HepG2 (cell line): ENCODE measurements around the gene GABRR3. TPM values are rescaled to one million over a fixed set of nuclear protein-coding genes. Genes with fewer than 3 reads are reported as not detected.

Experiments
- BCL3 ChIP-seq: sonication (generic); formaldehyde crosslinking; IDR thresholded peaks from 2 replicates; pipeline ENCODE4 v1.5.1; 2020; ENCODE audit warnings: mild to moderate bottlenecking, missing genetic modification reagents, moderate library complexity
- BRCA1 ChIP-seq: sonication (generic); formaldehyde crosslinking; IDR thresholded peaks from 2 replicates; pipeline ENCODE4 v1.4.0; 2020; ENCODE audit warnings: missing genetic modification reagents
- E2F5 ChIP-seq: sonication (generic); formaldehyde crosslinking; conservative IDR thresholded peaks from 2 replicates; pipeline ENCODE4 v1.4.0; 2020; ENCODE audit warnings: missing genetic modification reagents
- ELK4 ChIP-seq: sonication (generic); formaldehyde crosslinking; IDR thresholded peaks from 2 replicates; pipeline ENCODE4 v1.9.0; 2021; ENCODE audit warnings: missing genetic modification reagents, borderline replicate concordance
- FOXC1 ChIP-seq: sonication (generic); formaldehyde crosslinking; IDR thresholded peaks from 2 replicates; pipeline ENCODE4 v1.8.0; 2022; ENCODE audit warnings: mild to moderate bottlenecking, missing genetic modification reagents, borderline replicate concordance
- GABPB1 ChIP-seq: IDR thresholded peaks from 2 replicates; pipeline ENCODE4 v1.6.1; 2016; ENCODE audit warnings: mild to moderate bottlenecking, missing genetic modification reagents, moderate library complexity, missing compliant biosample characterization
- GATA4 ChIP-seq: sonication (generic); IDR thresholded peaks from 2 replicates; pipeline ENCODE4 v1.6.1; 2016; ENCODE audit warnings: antibody characterized with exemption, low read depth, borderline replicate concordance
- IKZF1 ChIP-seq: fragments of 450-650 bp; IDR thresholded peaks from 2 replicates; pipeline ENCODE4 v1.7.1; 2016
- IRF2 ChIP-seq: IDR thresholded peaks from 2 replicates; pipeline ENCODE4 v1.6.1; 2018; ENCODE audit warnings: missing genetic modification reagents, missing compliant biosample characterization
- MXD3 ChIP-seq: IDR thresholded peaks from 2 replicates; pipeline ENCODE4 v1.6.1; 2016; ENCODE audit warnings: mild to moderate bottlenecking, missing biosample characterization, missing genetic modification reagents
- NR2C2 ChIP-seq: sonication (generic); formaldehyde crosslinking; IDR thresholded peaks from 2 replicates; pipeline ENCODE4 v1.4.0; 2020; ENCODE audit warnings: missing genetic modification reagents, mild to moderate bottlenecking, moderate library complexity, borderline replicate concordance
- PITX1 ChIP-seq: sonication (generic); formaldehyde crosslinking; IDR thresholded peaks from 2 replicates; pipeline ENCODE4 v1.5.1; 2020; ENCODE audit warnings: mild to moderate bottlenecking, missing genetic modification reagents
- RFXANK ChIP-seq: IDR thresholded peaks from 2 replicates; pipeline ENCODE4 v1.6.1; 2016
- RFXAP ChIP-seq: sonication (generic); formaldehyde crosslinking; IDR thresholded peaks from 2 replicates; pipeline ENCODE4 v1.4.0; 2020; ENCODE audit warnings: missing genetic modification reagents, borderline replicate concordance
- ZMYM2 ChIP-seq: sonication (generic); formaldehyde crosslinking; IDR thresholded peaks from 2 replicates; pipeline ENCODE4 v1.8.0; 2022; ENCODE audit warnings: mild to moderate bottlenecking, missing genetic modification reagents
- ZNF431 ChIP-seq: sonication (generic); formaldehyde crosslinking; IDR thresholded peaks from 2 replicates; pipeline ENCODE4 v1.9.0; 2022; ENCODE audit warnings: missing genetic modification reagents, low read depth, mild to moderate bottlenecking, borderline replicate concordance
- ZNF549 ChIP-seq: sonication (generic); formaldehyde crosslinking; IDR thresholded peaks from 2 replicates; pipeline ENCODE4 v1.5.0; 2020; ENCODE audit warnings: missing genetic modification reagents
- ZNF564 ChIP-seq: sonication (generic); formaldehyde crosslinking; IDR thresholded peaks from 2 replicates; pipeline ENCODE4 v1.8.1; 2023; ENCODE audit warnings: mild to moderate bottlenecking, missing genetic modification reagents
- ZNF567 ChIP-seq: sonication (generic); formaldehyde crosslinking; IDR thresholded peaks from 2 replicates; pipeline ENCODE4 v1.8.1; 2023; ENCODE audit warnings: mild to moderate bottlenecking, missing genetic modification reagents, borderline replicate concordance
- ZNF577 ChIP-seq: sonication (generic); formaldehyde crosslinking; IDR thresholded peaks from 2 replicates; pipeline ENCODE4 v1.4.0; 2020; ENCODE audit warnings: mild to moderate bottlenecking, low read depth, missing genetic modification reagents, borderline replicate concordance
- ZNF770 ChIP-seq: sonication (generic); formaldehyde crosslinking; IDR thresholded peaks from 2 replicates; pipeline ENCODE4 v1.5.0; 2020; ENCODE audit warnings: mild to moderate bottlenecking, missing genetic modification reagents
- ZNF780A ChIP-seq: sonication (generic); formaldehyde crosslinking; IDR thresholded peaks from 2 replicates; pipeline ENCODE4 v1.8.0; 2022; ENCODE audit warnings: mild to moderate bottlenecking, missing genetic modification reagents, moderate library complexity
- ZNF788 ChIP-seq: sonication (generic); formaldehyde crosslinking; IDR thresholded peaks from 2 replicates; pipeline ENCODE4 v1.5.0; 2020; ENCODE audit warnings: mild to moderate bottlenecking, missing genetic modification reagents, borderline replicate concordance
- ZSCAN31 ChIP-seq: sonication (generic); formaldehyde crosslinking; IDR thresholded peaks from 2 replicates; pipeline ENCODE4 v1.5.0; 2020; ENCODE audit warnings: low read depth, mild to moderate bottlenecking, missing genetic modification reagents
- ZSCAN5A ChIP-seq: sonication (generic); formaldehyde crosslinking; IDR thresholded peaks from 2 replicates; pipeline ENCODE4 v1.8.0; 2022; ENCODE audit warnings: mild to moderate bottlenecking, missing genetic modification reagents, borderline replicate concordance
- polyA plus RNA-seq, 8 experiments: library from polyadenylated mRNA; depleted of rRNA in 3 of 8; stranded (reverse) in 7 of 8; unstranded in 1 of 8; fragments of >200 nt; fragmentation: Illumina TruSeq in 4 of 8; extraction: Trizol in 4 of 8; gene quantifications; 2 replicates each; pipeline versions ENCODE4 v1.2.1 to v1.2.3, GENCODE V29; 2011 to 2016; ENCODE audit warnings: low read depth in 4 of 8, missing spikeins in 1 of 8, mixed read lengths in 1 of 8; ENCODE audit not compliant: insufficient read depth in 1 of 8
- total RNA-seq, 5 experiments: library from RNA; depleted of rRNA; stranded (reverse); fragments of >200 nt; fragmentation: Illumina TruSeq; extraction: Trizol; gene quantifications; 2 replicates each; pipeline ENCODE4 v1.2.3, GENCODE V29; 2016; ENCODE audit warnings: low read depth in 1 of 5

Gene GABRR3
- total and polyA plus RNA-seq, 2 of the 13 experiments (the other 11 are each of a cell fraction or from before 2014, with no cell fraction given): 0.42 to 0.83 TPM

- TF ChIP-seq BCL3 (CRISPR knock-in tag): no peak
- TF ChIP-seq ZNF788 (CRISPR knock-in tag): no peak
- TF ChIP-seq PITX1 (CRISPR knock-in tag): no peak
- TF ChIP-seq ZSCAN5A: no peak
- no peak for TF ChIP-seq ZNF770 (CRISPR knock-in tag)
- TF ChIP-seq ZNF567 (CRISPR knock-in tag): no peak
- no peak for TF ChIP-seq BRCA1
- no peak for TF ChIP-seq IKZF1
- TF ChIP-seq FOXC1 (CRISPR knock-in tag): no peak
- no peak for TF ChIP-seq ELK4 (CRISPR knock-in tag)
- TF ChIP-seq MXD3 (CRISPR knock-in tag): no peak
- no peak for TF ChIP-seq ZNF549 (CRISPR knock-in tag)
- TF ChIP-seq GATA4: no peak
- TF ChIP-seq NR2C2 (CRISPR knock-in tag): no peak
- no peak for TF ChIP-seq IRF2 (CRISPR knock-in tag)
- no peak for TF ChIP-seq RFXANK
- no peak for TF ChIP-seq ZNF577 (CRISPR knock-in tag)
- TF ChIP-seq ZMYM2: no peak
- TF ChIP-seq ZSCAN31 (CRISPR knock-in tag): no peak
- no peak for TF ChIP-seq RFXAP (CRISPR knock-in tag)
- no peak for TF ChIP-seq GABPB1 (CRISPR knock-in tag)
- no peak for TF ChIP-seq ZNF564 (CRISPR knock-in tag)
- TF ChIP-seq ZNF780A (CRISPR knock-in tag): no peak
- TF ChIP-seq ZNF431 (CRISPR knock-in tag): no peak
- no peak for TF ChIP-seq E2F5 (CRISPR knock-in tag)
Measured at GRCh38 chr3:98012979-98013378, 22.1 kb downstream of the GABRR3 start (continued).
